B cell (primary cell): ENCODE measurements around the gene CLDN2. TPM values are rescaled to one million over a fixed set of nuclear protein-coding genes. Genes with fewer than 3 reads are reported as not detected.

Experiments
- ATAC-seq: fragments of 200-7000 bp; cut with Tn5 transposase; one replicate; pipeline ENCODE4 v1.10.0; 2021; ENCODE audit warnings: low read depth, mild to moderate bottlenecking, moderate number of reproducible peaks, moderate library complexity
- CTCF ChIA-PET: fragments of 350-600 bp; sonication (Branson Sonifier 250); formaldehyde crosslinking; loops from one replicate; lab custom pipeline; 2021; ENCODE audit warnings: antibody characterized with exemption, inconsistent platforms; lab: Charles Lee
- POLR2A ChIA-PET: fragments of 350-600 bp; sonication (Branson Sonifier 250); formaldehyde crosslinking; loops from one replicate; lab custom pipeline; 2021; ENCODE audit warnings: antibody characterized with exemption; lab: Charles Lee
- DNase-seq: peaks from one replicate; pipeline ENCODE4 v3.0.0; 2013
- H2AFZ ChIP-seq: 2 replicates; pipeline ENCODE4 v1.6.1; 2012; ENCODE audit warnings: mild to moderate bottlenecking, low read depth, low read length; ENCODE audit not compliant: insufficient read depth, poor library complexity, severe bottlenecking
- H3K27ac ChIP-seq, 2 donors: 1 replicate in 1 of 2; 2 replicates in 1 of 2; pipeline ENCODE4 v1.5.1; 2012 to 2013; ENCODE audit warnings: low read length in 2 of 2, mild to moderate bottlenecking in 2 of 2, moderate library complexity in 1 of 2
- H3K27me3 ChIP-seq, 4 experiments: fragments of 200-600 bp in 1 of 4; sonication (generic) in 1 of 4; replicated peaks in 1 of 4; 1 replicate in 2 of 4; 2 replicates in 2 of 4; pipeline versions ENCODE4 v1.6.1 to v1.7.0; 2013 to 2016; ENCODE audit warnings: low read length in 3 of 4, mild to moderate bottlenecking in 2 of 4, mixed read lengths in 1 of 4, moderate library complexity in 1 of 4; ENCODE audit not compliant: insufficient read depth in 4 of 4, control insufficient read depth in 3 of 4; ENCODE audit errors: control extremely low read depth in 1 of 4
- H3K36me3 ChIP-seq, 2 experiments: replicated peaks in 1 of 2; 1 replicate in 1 of 2; 2 replicates in 1 of 2; pipeline versions ENCODE4 v1.6.1 to v1.7.1; 2013; ENCODE audit warnings: low read length in 1 of 2; ENCODE audit not compliant: insufficient read depth in 2 of 2, control insufficient read depth in 1 of 2; ENCODE audit errors: control extremely low read depth in 1 of 2, extremely low read depth in 1 of 2
- H3K4me1 ChIP-seq, 2 donors: fragments of 200-600 bp in 1 of 2; sonication (generic) in 1 of 2; 1 replicate in 1 of 2; 2 replicates in 1 of 2; pipeline versions ENCODE4 v1.5.1 to v1.6.1; 2013 to 2017; ENCODE audit warnings: low read length in 2 of 2; ENCODE audit not compliant: control insufficient read depth in 2 of 2, insufficient read depth in 2 of 2
- H3K4me2 ChIP-seq: replicated peaks from 2 replicates; pipeline ENCODE3; 2012; ENCODE audit warnings: mild to moderate bottlenecking, low read depth, low read length; ENCODE audit not compliant: poor library complexity, severe bottlenecking
- H3K4me3 ChIP-seq, 5 experiments: fragments of 200-600 bp in 1 of 5; sonication (generic) in 1 of 5; 1 replicate in 3 of 5; 2 replicates in 2 of 5; pipeline versions ENCODE4 v1.5.1 to v1.7.0; 2011 to 2016; ENCODE audit warnings: low read length in 4 of 5, mild to moderate bottlenecking in 4 of 5, low read depth in 2 of 5, control low read depth in 1 of 5, moderate library complexity in 1 of 5; ENCODE audit not compliant: insufficient read depth in 1 of 5; ENCODE audit errors: control extremely low read depth in 1 of 5, extremely low read depth in 1 of 5
- H3K79me2 ChIP-seq: fragments of 200-600 bp; sonication (generic); one replicate; pipeline ENCODE4 v1.6.0; 2016; ENCODE audit warnings: low read length; ENCODE audit not compliant: control insufficient read depth, insufficient read depth
- H3K9ac ChIP-seq: fragments of 200-600 bp; sonication (generic); 2 replicates; pipeline ENCODE4 v1.6.1; 2017; ENCODE audit warnings: mild to moderate bottlenecking, low read length, moderate library complexity
- H3K9me3 ChIP-seq, 3 donors: one replicate each; pipeline versions ENCODE4 v1.6.1 to v1.7.1; 2013; ENCODE audit warnings: low read length in 2 of 3; ENCODE audit not compliant: control insufficient read depth in 2 of 3, insufficient read depth in 1 of 3; ENCODE audit errors: control extremely low read depth in 1 of 3
- H4K20me1 ChIP-seq: 2 replicates; pipeline ENCODE4 v1.6.0; 2012; ENCODE audit warnings: mild to moderate bottlenecking, low read length; ENCODE audit not compliant: insufficient read depth, control insufficient read depth, poor library complexity, severe bottlenecking
- H3K27ac Mint-ChIP-seq: one replicate; pipeline ENCODE4 v1.8.0; 2021; ENCODE audit warnings: mixed read lengths
- H3K27me3 Mint-ChIP-seq: one replicate; pipeline ENCODE4 v1.8.0; 2021; ENCODE audit warnings: mixed read lengths
- H3K4me1 Mint-ChIP-seq: one replicate; pipeline ENCODE4 v1.8.0; 2021; ENCODE audit warnings: mixed read lengths
- H3K4me3 Mint-ChIP-seq: one replicate; pipeline ENCODE4 v1.8.0; 2021; ENCODE audit warnings: mixed read lengths
- H3K9me3 Mint-ChIP-seq: one replicate; pipeline ENCODE4 v1.8.0; 2022; ENCODE audit warnings: mixed read lengths; ENCODE audit not compliant: insufficient read depth
- CTCF ChIP-seq: fragments of 200-600 bp; IDR thresholded peaks from one replicate; pipeline ENCODE4 v1.8.0; 2022; ENCODE audit warnings: antibody characterized with exemption, mild to moderate bottlenecking
- EZH2 ChIP-seq: IDR thresholded peaks from 2 replicates; pipeline ENCODE4 v1.6.1; 2012; ENCODE audit warnings: borderline replicate concordance, low read depth, mild to moderate bottlenecking, moderate library complexity, low read length; ENCODE audit not compliant: insufficient read depth, poor library complexity, severe bottlenecking
- WGBS: methylation state at CpG from one replicate; pipeline ENCODE4 v1.1.5; 2013; ENCODE audit warnings: missing lambda C conversion rate; ENCODE audit not compliant: insufficient coverage; 5-methylcytosine and 5-hydroxymethylcytosine counted together
- intact Hi-C: fragments of 100-400 bp; cut with micrococcal nuclease; formaldehyde crosslinking; loops from one replicate; pipeline ENCODE4 v1.10.0; 2022
- polyA plus RNA-seq: library from polyadenylated mRNA; depleted of rRNA; stranded (reverse); fragments of >200 nt; gene quantifications from 2 replicates; pipeline ENCODE4 v1.2.3, GENCODE V29; 2012
- total RNA-seq, 2 donors: library from RNA; stranded (reverse); fragments of 120-200 nt in 1 of 2; gene quantifications; 1 replicate in 1 of 2; 2 replicates in 1 of 2; pipeline versions ENCODE4 v1.2.3 to v1.2.4, GENCODE V29; 2013 to 2022

CLDN2 gene
- total and polyA plus RNA-seq, 2 donors (not counting 1 experiment from before 2014, with no cell fraction given) = not detected

GRCh38 chrX:106952988-106953387 is 32.8 kb downstream of the CLDN2 start:
- no peaks in the 10 kb centered on the region for H3K9me3 ChIP-seq
- no peaks in the 10 kb centered on the region for H4K20me1 ChIP-seq
- H3K9ac ChIP-seq = no peak overlapping the region
- H3K4me2 ChIP-seq = no peak overlapping the region
- Mint-ChIP-seq H3K27me3 (no peaks in the 10 kb centered on the region), H3K4me1 (peaks cover 2% of the 10 kb centered on the region), H3K27ac (no peak overlapping the region), H3K4me3 (no peak overlapping the region), H3K9me3 (no peaks in the 10 kb centered on the region)
- no peak overlapping the region for H2AFZ ChIP-seq
- no peak overlapping the region for H3K27ac ChIP-seq
- intact Hi-C loops = no loop called here
- no peaks in the 10 kb centered on the region for H3K36me3 ChIP-seq
- no peak for DNase-seq
- H3K27me3 ChIP-seq = no peaks in the 10 kb centered on the region
- TF ChIP-seq CTCF (no peak), EZH2 (no peak)
- H3K79me2 ChIP-seq = no peaks in the 10 kb centered on the region
- no peaks in the 10 kb centered on the region for H3K4me1 ChIP-seq
- H3K4me3 ChIP-seq = no peak overlapping the region
- ChIA-PET POLR2A (no interaction called here), CTCF (no interaction called here)
- no peak for ATAC-seq
- no CpG with 5 or more reads among the region's 1 CpG for WGBS

GRCh38 chrX:106954041-106954440 is 33.8 kb downstream of the CLDN2 start:
- no peaks in the 10 kb centered on the region for H4K20me1 ChIP-seq
- ChIA-PET POLR2A (no interaction called here), CTCF (no interaction called here)
- Mint-ChIP-seq H3K4me3 (no peak overlapping the region), H3K27me3 (no peaks in the 10 kb centered on the region), H3K9me3 (no peaks in the 10 kb centered on the region), H3K27ac (no peak overlapping the region), H3K4me1 (peaks cover 2% of the 10 kb centered on the region)
- DNase-seq (no peak), ATAC-seq (no peak)
- TF ChIP-seq CTCF = no peak
- TF ChIP-seq EZH2 = no peak
- WGBS = 83% methylated on average over 3 of the region's 4 CpGs
- no peak overlapping the region for H3K27ac ChIP-seq
- H3K4me3 ChIP-seq = no peak overlapping the region
- H3K9ac ChIP-seq = no peak overlapping the region
- H3K4me2 ChIP-seq = no peak overlapping the region
- intact Hi-C loops = no loop called here
- H3K36me3 ChIP-seq = no peaks in the 10 kb centered on the region
- H2AFZ ChIP-seq = no peak overlapping the region
- no peaks in the 10 kb centered on the region for H3K4me1 ChIP-seq
- no peaks in the 10 kb centered on the region for H3K27me3 ChIP-seq
- H3K79me2 ChIP-seq = no peaks in the 10 kb centered on the region
- no peaks in the 10 kb centered on the region for H3K9me3 ChIP-seq
